Activated CD4-positive, alpha-beta T cell treated with anti-CD3 and anti-CD28 coated beads, Interleukin-2, amount 50 U/mL, for 4 hours (primary cell): ENCODE results near the gene ANO1.
"Not testable (repeated sequence)": the region's sequence is repeated elsewhere in the genome, so short reads cannot be mapped to it uniquely, and the experiment has no call there.

Source experiments
- DNase-seq, 2 experiments: peaks; one replicate each; pipeline ENCODE4 v3.0.0-alpha.2; 2020

The ANO1 gene

DNA sequence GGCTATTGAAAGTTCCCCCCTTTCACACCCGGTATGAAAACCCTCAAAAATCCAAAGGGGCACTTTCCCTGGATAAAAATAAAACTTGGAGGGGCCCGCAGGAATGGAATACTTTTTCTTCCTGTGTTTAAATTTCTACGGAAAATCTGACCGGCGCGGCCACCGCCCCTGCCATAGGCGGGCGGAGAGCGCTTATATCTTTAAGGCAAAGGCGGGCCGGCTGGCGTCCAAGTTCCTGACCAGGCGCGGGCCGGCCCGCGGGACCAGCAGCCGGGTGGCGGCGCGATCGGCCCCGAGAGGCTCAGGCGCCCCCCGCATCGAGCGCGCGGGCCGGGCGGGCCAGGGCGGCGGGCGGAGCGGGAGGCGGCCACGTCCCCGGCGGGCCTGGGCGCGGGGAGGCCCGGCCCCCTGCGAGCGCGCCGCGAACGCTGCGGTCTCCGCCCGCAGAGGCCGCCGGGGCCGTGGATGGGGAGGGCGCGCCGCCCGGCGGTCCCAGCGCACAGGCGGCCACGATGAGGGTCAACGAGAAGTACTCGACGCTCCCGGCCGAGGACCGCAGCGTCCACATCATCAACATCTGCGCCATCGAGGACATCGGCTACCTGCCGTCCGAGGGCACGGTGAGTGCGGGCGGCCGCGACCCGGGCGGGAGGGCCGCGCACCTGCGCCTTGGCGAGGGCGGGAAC is at the start of gene ANO1:
ANO1 (plus strand) TSS at position 223 of the 686 bp plus-strand sequence; CDS start at position 513, 290 bp downstream.
- no peak for DNase-seq

DNA sequence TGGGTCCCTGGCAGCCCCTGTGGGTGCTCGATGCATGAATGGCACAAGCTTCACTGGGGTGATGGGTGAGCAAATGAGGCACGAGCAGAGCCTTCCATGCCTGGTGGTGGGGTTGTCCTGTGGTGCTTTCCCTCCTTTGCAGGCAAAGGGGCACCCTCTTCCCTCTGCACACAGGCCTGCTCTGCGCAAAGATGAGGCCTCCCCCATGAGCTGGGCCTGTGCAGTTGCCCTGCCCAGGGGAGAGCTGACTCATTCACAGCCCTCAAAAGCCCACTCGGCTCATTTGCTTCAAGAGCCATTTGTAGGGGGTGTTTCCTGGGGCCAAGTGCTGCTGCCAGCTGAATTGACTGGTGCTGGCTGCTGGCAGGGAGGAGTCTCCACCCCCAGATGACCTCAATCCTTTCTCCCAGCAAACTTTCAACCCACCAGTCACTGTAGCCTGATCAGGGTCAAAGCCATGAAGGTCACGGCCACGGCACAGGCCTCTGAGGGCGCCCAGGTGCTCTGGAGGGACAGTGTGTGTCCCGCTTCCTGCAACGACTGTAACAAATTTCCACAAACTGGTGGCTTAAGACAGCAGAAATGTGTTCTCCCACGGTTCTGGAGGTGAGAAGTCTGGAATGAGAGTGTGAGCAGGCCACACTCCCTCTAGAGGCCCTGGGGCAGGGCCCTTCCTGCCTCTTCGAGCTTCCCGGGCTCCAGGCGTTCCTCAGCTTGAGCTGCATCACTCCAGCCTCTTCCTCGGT is 48.8 kb upstream of the ANO1 start:
- DNase-seq: no peak

DNA sequence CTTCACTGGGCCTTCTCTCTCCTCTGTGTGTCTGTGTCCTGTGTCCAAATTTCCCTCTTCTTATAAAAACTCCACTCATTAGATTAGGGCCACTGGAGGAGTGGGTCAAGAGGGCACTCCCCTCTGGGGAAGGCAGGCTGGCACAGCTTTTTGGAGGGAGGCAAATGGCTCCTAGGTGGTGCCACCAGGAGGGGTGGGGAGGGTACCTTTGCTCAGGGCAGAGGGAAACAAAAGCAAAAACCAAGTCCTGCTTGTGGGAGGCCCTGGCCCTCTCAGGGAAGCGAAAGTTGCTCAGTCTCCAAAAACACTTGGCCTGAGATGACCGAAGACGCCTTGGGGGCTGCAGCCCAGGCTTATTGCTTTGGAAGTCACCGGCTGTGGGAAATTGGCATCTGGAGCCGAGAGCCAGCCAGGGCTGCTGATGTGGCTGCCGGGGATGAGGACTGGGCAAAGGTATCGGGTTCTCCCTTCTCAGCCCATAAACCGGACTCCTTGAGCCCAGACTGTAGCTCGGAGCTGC is 48.2 kb upstream of the ANO1 start:
- no peak for DNase-seq

DNA sequence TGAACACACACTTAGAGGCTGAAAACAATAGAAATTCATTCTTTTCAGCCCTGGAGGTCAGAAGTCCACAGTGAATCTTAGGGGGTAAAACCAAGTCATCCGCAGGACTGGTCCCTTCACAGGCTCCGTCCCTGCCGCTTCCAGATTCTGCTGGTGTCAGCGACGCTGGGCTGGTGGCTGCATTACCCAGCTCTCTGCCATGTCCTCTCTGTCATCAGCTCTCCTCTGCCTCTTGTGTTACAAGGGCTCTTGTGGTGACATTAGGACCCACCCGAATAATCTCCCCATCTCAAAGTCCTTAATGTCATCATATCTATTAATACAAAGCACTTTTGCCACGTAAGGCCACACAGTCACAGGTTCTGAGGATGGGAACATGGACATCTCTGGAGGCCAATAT is 47.7 kb upstream of the ANO1 start:
- DNase-seq: no peak

DNA sequence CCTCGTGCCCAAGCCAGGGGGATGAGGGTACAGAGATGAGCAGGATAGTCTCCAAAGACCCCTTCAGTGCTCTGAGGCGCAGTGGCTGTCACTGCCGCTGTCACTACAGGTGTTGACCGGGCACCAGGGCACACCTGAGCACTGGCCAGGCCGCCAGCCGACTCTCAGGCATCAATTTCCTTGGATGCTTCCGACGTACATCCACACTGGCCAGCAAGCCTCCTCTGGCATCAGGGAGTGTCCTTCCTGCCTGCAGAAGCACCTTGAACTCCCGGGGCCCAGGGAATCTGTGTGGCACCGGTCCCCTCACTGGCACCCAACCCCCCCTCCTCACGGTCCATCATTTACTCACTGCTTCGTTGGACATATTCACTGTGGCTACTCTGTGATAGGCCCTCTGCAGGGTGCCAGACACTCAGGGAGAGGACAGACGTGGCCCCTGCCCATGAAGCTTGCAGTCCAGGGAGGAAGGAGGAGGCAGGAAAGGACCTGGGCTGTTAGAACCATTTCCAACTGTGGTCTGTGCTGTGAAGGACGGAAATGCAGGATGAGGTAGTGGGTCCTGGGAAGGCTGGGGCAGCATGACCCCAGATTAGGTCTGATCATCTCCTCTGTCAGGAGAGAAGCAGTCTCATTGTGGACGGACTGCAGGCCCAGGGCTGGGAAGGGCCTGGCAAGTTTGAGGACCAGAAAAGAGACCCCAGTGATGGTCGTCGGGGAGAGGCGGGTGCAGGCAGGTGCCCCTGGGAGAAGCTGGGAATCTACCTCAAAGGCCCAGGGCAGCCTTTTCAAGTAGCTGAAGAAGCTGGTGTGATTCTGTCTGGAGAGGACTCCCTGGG is 46.3 kb upstream of the ANO1 start:
- DNase-seq: no peak

DNA sequence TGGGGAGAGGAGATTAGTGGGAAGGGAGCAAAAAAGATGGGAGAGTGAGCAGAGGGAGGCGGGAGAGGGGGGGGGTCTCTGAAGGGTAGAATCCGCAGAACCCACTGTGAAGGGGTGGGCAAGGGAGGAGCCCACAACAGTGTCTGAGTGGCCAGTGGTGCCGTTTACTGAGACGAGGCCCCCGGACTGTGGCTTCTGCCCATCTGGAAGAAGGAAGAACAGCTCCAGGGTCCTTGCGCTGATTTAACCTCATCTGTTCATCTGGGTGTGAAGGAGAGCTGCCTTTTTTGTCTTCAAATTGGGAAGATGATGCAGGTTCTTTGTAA is 45.7 kb upstream of the ANO1 start:
- DNase-seq: no peak

DNA sequence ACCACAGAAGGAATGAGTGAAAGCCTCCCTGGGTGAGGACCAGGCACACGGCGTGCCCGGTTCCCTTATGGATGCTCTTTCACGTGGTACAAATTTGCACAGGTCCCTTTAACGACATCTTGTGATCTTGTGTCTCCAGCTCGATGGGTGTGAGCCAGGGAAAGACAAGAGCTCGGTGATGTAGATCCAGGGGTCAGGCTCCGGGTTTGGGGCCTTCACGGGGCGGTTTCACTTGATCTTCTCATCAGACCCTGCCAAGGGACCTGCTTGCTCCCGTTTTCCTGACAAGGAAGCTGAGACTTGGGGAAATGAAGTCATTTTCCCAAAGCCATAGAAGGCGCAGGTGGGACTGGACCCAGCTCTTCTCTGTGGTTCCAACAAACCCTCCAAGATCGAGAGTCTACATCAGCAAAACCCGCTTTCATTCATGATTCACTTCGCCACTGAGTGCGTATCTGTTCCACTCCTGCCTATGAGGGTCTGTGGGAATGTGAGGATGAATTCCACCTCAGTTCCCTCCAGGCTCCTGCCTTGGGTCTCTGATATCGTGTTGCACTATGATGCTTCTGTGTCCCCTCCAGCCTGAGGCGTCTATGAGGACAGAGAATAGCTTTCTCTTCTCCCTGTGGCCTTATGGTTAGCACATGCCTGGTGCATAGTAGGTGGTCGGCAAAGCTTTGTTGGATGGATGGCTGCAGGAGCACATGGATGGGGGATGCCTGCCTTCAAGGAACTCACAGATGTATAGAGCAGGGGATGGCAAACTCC is 45.0 kb upstream of the ANO1 start:
- no peak for DNase-seq

DNA sequence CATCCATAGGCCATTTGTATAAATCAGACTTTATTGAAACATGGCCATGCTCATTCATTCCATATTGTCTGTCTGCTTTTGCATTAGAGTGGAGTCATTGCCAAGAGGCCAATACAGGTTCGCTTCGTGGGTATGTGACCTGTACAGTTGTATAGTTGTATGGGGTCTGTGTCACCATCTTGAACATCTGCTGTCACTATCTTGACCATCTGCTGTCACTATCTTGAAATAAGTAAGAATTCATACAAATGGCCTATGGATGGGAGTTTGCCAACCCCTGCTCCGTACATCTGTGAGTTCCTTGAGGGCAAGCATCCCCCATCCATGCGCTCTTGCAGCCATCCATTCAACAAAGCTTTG is 44.4 kb upstream of the ANO1 start:
- DNase-seq: no peak

DNA sequence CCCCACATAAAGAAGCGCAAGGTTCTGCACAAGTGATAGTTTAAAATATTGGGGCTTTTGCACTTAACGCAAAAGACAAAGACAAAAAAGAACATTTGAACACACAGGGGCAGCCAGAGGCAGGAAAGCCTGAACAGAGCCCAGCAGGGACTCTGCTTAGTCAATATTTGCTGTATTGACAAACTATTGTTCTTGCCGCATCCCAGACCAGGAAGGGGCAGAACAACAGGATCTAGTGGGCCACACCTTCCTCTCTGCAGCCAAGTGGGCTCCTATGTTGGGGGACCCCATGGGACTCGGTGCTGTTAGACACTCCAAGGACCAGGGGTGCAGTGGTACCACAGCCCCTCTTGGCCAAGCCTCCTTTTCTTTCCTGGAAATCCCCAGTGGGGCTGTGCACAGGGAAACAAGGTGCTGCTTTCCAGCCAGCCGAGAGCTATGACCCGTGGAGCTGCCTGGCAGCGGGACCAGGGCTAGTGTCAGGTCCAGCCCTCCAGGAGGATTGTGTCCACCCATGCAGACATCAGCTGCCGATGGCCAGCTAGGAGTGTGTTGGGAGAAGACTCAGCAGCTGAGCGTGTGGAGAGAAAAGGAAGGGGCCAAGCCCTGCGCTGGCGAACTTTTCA is 43.3 kb upstream of the ANO1 start:
- DNase-seq: no peak

DNA sequence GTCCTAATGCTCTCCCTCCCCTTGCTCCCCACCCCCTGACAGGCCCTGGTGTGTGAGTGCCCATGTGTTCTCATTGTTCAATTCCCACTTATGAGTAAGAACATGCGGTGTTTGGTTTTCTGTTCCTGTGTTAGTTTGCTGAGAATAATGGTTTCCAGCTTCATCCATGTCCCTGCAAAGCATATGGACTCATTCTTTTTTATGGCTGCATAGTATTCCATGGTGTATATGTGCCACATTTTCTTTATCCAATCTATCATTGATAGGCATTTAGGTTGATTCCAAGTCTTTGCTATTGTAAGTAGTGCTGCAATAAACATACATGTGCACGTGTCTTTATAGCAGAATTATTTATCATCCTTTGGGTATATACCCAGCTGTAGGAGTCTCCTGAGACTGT is 42.5 kb upstream of the ANO1 start:
- not testable (repeated sequence) for DNase-seq

DNA sequence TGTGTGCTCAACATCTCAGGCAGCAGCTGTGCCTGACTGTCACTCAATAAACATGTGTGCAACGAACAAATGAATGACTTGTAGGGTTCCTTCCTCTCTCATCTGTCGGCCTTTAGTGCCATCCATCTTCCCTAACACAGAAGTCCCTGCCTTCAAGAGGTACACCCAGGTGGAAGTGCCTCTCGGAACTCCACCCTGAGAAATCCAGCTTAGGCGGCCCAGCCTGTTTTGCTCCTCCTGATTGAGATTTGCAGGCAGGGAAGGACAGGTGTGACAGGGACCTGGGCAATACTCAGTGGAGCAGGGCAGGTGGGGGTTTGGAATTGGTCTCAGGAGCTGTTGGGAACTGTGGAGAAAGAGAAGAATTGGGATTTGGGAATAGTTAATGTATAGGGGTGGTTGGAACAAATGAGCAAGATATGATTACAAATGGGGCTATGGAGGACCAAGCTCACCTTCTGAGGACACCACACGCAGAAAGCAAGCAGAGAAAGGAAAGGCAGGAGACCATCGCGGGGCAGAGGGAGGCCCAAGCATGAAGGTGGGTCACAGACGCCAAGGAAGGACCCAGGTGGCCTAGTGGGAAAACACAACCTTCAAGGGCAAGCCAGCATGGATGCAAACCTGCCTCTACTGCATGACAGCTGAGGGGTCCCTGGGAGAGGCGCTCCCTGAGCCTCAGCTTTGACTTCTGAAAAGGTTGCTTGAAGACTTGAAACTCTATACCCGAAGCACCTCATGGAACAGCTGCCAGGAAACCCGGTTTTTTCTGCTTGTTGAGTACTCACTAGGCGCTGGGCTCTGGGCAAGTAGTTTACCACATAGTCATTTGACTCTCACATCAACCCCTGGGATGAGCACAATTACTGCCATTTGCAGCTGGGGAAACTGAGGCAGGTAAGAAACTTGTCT is 40.9 kb upstream of the ANO1 start:
- no peak for DNase-seq

DNA sequence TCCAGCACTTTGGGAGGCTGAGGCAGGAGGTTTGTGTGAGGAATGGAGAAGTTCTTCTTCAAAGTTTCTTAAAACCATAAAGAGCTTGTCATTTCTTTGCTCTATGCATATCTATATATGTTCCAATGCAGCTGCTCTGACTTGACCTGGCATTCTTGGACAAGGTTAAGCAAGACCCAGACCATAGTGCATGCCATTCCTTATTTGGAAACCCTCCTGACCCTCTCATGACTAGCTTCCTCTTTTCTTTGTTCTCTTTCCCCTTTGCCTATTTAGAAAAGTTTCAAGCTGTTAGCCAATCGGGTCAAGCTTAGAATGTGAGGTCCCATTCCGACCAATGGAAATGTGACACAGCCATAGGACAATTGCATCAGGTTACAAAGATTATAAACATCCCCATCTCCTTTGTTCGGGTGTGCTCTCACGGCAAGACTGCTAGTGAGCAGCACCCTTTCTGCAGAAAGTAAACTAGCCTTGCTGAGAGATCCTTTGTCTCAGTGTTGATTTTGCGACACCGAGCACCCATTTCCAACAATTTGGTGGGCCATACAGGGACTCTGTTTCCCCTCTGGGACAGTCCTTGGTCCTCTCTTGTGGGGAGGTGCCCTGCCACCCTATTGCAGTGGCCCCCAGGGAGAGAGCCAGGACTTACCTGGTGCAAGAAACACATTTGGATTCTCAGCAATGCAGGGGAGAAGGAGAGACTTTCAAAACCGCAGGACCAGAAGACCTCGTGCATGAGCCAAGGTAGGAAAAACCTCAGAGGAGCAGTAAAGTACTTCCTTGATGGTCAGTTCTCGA is 39.9 kb upstream of the ANO1 start:
- DNase-seq: no peak

DNA sequence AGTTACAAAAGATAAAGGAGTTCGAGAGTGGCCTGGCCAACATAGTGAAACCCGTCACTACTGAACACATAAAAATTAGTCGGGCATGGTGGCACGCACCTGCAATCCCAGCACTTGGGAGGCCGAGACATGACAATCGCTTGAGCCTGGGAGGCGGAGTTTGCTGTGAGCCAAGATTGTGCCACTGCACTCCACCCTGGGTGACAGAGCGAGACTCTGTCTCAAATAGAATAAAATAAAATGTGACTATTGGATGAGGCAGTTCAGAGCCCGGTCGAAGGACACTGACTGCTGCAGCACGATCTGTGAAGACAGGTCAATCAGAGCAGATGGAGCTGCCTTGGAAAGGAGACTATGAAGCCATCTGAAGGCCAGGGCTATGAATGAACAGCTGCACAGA is 37.7 kb upstream of the ANO1 start:
- DNase-seq: no peak

DNA sequence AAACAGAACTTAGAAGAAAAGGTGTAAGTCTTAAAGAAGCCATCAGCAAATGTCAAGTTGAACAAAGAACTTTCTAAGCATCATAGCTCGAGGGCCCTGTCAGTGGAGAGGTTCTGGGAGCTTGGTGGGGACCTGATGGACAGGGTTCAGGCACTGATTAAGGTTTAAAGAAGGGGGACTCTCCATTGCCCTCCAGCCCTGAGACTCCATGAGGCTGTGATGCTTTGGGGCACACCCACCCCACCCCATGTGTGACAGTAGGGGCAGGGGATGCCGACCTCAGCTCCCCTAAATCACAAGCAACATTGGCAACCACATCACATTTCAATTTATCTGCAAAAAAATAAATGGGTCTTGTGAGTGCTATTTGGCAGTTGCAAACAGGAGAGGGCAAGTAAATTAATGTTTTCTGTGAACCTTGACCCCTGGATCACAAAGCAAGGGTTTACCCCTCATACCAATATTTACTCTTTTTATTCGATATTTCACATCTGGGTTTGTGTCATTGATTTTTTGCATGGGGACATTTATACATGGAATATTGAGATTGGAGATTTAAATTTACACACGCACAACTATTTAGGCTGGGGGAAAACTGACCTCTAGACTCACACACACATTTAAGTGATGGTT is 37.1 kb upstream of the ANO1 start:
- DNase-seq: no peak

DNA sequence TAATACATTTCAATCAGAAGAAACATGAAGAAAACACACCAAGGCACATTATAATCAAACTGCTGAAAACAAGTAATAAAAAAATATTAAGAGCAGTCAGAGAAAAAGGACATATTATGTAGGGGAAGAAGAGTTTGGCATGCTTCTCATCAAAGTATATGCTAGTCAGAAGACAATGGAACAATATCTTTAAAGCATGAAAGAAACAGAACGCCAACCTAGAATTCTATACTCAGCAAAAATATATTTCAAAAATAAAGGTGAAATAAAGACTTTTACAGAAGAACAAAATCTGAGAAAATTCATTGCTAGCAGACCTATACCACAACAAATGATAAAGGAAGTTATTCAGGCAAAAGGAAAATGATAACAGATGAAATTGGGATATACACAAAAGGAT is 34.6 kb upstream of the ANO1 start:
- DNase-seq: no peak

DNA sequence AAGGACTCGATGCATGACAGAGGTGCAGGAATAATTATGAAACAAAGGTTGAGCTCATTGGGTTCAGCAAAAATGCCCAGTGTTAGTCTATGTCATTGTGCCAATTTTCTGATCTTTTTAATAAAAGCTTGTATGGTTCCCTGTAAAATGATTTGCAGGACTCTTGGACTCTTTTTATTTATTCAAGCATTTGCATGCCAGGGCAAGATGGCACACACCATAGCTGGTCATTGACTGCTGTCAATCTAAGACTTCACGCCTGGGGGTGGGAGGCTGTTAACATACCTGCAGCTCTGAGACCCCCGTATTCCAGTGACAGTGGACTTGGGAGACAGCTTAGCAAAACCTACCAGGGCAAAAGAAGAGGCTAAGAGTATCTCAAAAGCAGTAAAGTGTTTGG is 32.0 kb upstream of the ANO1 start:
- DNase-seq: no peak

DNA sequence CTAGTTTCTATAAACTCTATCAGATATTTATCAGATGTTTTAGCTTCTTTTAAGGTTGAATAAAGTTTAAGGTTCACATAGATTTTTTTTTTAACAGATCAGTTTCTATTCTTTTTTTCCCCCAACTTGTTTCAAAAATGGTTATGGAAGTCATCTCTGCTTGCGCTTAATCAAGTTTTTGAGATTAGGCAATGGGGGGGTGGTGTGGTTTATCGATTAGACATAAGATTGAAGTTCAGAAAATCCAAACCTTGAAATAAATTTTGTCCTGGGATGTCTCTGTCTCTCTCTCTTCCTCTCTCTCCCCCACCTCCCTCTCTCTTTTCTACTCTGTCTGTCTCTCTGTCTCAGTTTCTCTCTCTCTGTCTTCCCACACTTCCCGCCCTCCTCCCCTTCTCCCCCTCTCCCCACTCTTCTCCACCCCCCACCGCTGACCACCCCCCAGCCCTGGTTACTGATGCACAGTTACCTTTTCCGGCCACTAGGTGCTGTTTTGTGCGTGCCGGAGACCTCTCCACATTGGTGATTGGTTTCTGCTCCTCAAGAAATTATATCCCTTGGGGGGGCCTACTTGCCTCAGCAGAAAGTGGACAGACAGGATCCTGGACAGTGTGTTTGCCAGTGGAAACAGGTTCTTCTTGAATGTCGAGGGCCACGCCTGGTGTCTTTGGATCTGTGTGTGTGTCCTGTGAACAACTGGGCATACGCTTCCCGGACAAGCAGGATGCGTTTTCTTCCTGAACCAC is 29.7 kb upstream of the ANO1 start:
- no peak for DNase-seq

DNA sequence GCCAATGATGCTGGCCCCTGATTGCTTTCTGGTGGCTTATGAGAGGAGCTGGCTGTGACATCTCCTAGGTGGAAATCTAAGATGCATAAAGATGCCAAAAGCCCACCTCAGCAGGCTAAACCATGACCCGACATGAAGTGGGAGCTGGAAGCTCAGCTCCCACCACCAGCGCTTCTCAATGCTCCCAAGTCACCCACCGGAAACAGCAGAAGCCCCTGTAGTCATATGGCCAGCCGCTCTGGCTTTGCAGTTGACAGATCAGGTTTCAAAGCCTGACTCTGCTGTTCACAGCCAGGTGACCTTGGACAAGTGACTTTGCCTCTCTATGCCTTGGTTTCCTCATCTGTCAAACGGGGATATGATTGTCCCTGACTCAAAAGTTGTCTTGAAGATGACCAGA is 29.1 kb upstream of the ANO1 start:
- no peak for DNase-seq

DNA sequence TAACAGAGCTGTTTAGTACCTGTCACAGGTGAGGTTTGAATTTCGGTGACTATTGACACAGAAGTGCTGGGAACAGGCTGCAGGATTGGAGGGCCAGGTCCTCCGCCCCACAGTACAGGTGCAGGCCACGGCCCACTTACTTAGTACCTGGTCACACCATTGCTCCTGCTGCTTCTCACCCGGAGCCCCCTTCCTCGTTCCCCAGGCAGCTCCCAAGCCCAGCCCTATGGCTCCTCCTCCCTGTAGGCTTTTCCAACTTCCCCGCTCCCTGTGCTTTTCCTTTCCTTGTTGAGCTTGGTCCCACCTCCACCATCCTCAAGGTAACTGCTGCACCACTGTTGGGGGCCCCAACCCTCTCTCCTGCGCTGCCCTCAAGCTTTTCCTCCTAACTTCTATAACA is 27.9 kb upstream of the ANO1 start:
- DNase-seq: no peak
